Upper lobe of left lung (tissue), 4 donors: ENCODE results near the gene CCDC54.

Experiments
- CTCF ChIP-seq, 6 experiments: fragments of 450-650 bp in 4 of 6; fragments of 200-600 bp in 2 of 6; sonication (generic) in 2 of 6; IDR thresholded peaks; one replicate each; pipeline ENCODE4 v1.5.1; 2016 to 2019; ENCODE audit warnings: antibody characterized with exemption in 6 of 6
- EP300 ChIP-seq, 4 donors: sonication (generic); formaldehyde crosslinking; IDR thresholded peaks; one replicate each; pipeline ENCODE4 v1.5.1; 2017; ENCODE audit warnings: antibody characterized with exemption in 4 of 4, control low read depth in 2 of 4

GRCh38 chr3:107404727-107405469 is 27.7 kb downstream of the CCDC54 start:
- no peak for TF ChIP-seq CTCF (IDR thresholded peaks at IDR 0.05)
- TF ChIP-seq EP300 (IDR thresholded peaks at IDR 0.05), result no peak
